ENCODE measurements around the gene SMIM44.

Gene SMIM44

DNA sequence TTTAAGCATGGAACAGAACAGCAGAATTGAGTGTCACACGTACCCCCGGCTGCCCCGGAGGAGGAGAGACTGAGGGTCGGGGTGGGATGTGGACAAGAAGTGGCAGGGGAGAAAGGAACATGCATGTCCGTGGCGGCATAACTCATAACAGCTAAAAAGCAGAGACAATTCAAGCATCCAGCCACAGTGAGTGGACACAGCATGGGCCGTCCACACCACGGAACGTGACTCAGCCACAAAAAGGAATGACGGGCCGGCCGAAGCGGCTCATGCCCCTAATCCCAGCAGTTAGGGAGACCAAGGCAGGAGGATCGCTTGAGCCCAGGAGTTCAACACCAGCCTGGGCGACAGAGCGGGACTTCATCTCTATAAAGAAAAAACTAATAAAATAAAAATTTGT lies 9.7 kb upstream of the SMIM44 start:
- TF ChIP-seq, protein P1, sequence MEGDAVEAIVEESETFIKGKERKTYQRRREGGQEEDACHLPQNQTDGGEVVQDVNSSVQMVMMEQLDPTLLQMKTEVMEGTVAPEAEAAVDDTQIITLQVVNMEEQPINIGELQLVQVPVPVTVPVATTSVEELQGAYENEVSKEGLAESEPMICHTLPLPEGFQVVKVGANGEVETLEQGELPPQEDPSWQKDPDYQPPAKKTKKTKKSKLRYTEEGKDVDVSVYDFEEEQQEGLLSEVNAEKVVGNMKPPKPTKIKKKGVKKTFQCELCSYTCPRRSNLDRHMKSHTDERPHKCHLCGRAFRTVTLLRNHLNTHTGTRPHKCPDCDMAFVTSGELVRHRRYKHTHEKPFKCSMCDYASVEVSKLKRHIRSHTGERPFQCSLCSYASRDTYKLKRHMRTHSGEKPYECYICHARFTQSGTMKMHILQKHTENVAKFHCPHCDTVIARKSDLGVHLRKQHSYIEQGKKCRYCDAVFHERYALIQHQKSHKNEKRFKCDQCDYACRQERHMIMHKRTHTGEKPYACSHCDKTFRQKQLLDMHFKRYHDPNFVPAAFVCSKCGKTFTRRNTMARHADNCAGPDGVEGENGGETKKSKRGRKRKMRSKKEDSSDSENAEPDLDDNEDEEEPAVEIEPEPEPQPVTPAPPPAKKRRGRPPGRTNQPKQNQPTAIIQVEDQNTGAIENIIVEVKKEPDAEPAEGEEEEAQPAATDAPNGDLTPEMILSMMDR (IDR thresholded peaks at IDR 0.05; ENCODE audit: insufficient read depth, low read depth, low read length, missing control alignments): no peak
- DNase-seq (ENCODE audit: low read depth): no peak
- H3K4me3 ChIP-seq (ENCODE audit: low read depth, low read length): no peak overlapping the region

DNA sequence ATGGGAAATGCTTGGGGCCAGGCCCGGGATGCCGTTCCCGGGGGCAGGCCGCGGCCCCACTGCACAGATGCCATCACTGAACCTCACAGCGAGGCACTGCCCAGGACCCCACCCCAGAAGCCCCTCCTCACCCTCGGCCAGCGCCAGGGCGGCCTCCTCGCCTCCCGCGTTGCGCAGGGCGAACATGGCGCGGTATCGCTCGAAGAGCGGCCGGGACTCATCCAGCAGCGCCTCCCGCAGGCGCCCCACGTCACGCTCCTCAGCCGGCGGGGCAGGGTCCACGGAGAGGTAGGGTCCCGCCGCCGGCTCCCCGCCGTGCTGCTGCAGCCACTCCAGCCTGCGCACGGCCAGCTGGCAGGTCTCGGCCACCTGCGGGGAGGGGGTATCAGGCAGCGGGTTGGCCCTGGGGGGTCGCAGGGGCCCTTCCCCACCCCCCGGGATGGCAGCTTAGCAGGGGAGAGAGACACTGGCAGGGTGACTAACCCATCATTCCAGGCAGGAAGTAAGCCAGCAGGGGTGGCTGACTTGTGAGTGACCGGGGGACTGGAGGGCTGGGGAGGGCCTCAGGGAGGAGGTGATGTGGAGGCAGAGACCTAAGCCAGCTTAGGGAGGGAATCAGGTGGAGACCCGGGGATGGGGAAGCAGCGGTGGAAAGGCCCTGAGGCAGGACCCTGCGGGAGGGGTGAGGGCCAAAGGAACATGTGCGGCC lies 9.0 kb upstream of the SMIM44 start:
- H3K4me3 ChIP-seq (ENCODE audit: low read depth, low read length): no peak overlapping the region
- TF ChIP-seq, protein P1 (IDR thresholded peaks at IDR 0.05; ENCODE audit: insufficient read depth, low read depth, low read length, missing control alignments): no peak
- no peak for DNase-seq (ENCODE audit: low read depth)

DNA sequence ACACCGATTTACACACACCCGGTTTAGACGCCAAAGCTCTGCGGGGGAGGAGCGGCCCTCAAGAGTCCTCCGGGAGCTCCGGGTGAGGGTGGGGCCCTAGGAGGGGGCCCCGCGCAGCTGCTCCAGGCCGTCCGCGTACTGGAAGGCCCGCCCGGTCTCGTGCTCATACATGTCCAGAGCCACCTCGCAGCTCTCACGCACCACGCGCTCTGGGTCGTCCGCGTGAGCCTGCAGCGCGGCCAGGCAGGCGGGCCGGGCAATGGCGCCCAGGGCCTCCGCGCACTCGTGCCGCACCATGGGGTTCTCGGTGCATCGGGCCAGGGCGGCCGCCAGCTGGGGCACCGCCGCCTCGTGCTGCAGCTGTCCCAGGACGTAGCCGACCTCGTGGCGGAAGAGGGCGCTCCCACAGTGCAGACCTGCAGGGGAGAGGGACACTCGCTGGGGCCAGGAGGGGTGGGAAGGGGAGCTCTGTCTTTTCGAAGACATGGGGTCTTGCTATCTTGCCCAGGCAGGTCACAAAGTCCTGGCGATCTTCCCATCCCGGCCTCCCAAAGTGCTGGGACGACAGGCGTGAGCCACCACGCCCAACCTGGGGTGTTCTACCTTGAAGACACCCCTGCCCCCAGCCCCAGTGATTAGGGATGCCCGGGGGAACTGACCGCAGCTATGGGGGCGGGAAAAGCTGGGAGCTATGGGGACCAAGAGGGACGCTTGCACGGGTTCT lies 8.3 kb upstream of the SMIM44 start:
- TF ChIP-seq, protein P1 (IDR thresholded peaks at IDR 0.05; ENCODE audit: insufficient read depth, low read depth, low read length, missing control alignments): no peak
- no peak for DNase-seq (ENCODE audit: low read depth)
- no peak overlapping the region for H3K4me3 ChIP-seq (ENCODE audit: low read depth, low read length)

DNA sequence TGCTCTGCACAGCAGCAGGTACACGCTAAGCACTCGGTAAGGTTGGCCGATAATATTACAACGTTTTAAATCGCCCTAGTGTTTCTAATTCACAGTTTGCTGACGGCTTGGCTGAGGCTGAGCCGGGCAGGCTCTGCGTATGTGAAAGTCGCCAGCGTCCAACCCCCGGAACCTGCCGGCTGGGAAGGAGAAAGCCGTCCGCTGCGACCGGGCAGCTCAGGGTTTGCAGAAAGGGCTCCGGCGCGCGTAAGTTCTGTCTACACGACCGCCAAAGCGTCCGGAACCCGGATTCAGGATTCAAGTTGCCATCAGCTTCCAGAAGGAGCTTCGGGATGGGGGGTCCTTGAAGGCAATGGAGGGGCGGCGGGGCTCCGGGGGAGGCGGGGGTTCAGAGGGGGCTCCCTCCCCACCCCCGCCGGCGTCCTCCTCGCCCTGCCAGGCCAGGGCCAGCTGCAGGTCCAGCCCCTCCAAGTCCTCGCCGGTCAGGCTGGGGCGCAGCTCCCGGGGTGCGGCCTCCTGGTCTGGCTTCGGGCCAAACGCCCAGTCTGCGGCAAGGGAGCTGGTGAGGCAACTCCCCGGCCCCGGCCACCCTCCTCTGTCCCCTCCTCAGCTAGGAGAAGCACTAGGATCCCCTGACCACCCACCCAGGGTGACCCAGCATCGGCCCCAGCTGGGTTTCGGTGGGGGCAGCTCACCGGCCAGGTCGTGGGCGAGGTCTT lies 575 bp downstream of the SMIM44 start:
- TF ChIP-seq, protein P1 (IDR thresholded peaks at IDR 0.05; ENCODE audit: insufficient read depth, low read depth, low read length, missing control alignments): no peak
- no peak overlapping the region for H3K4me3 ChIP-seq (ENCODE audit: low read depth, low read length)
- DNase-seq (ENCODE audit: low read depth): no peak

DNA sequence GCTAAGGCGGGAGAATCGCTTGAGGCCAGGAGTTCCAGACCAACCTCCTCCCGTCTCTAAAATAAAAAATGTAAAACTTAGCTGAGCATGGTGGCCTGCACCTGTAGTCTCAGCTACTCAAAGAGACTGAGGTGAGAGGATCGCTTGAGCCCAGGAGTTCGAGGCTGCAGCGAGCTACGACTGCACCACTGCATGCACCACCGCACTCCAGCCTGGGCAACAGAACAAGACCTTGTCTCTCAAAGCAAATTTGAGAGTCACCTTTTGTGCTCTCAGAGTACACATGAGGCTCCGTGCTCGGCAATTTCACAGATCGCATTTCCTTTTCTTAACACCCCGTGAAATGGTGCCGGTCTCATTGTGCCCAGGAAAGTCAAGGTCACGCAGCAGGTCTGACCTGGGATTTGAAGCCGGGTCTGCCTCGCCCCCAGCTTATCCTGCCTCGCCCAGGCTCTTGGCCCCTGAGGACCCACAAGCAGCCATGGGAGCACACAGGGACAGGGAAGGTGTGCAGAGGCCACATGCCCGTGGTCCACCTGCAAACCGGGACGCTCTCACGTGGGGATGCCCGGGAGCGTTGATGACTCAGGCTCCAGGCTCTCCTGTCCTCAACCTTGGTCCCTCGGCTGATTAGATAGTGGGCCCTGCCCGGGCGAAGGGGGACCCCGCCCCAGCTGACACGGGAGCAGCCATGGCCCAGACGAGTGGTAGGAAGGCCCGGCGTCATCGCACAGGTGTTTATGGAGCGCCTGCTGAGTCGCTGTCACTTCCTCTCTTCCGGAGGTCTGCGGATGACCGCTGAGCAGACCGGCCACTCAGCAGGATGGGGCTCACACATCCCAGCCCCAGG lies 1.8 kb downstream of the SMIM44 start:
- H3K4me3 ChIP-seq (ENCODE audit: low read depth, low read length): no peak overlapping the region
- TF ChIP-seq, protein P1 (IDR thresholded peaks at IDR 0.05; ENCODE audit: insufficient read depth, low read depth, low read length, missing control alignments): no peak
- no peak for DNase-seq (ENCODE audit: low read depth)

DNA sequence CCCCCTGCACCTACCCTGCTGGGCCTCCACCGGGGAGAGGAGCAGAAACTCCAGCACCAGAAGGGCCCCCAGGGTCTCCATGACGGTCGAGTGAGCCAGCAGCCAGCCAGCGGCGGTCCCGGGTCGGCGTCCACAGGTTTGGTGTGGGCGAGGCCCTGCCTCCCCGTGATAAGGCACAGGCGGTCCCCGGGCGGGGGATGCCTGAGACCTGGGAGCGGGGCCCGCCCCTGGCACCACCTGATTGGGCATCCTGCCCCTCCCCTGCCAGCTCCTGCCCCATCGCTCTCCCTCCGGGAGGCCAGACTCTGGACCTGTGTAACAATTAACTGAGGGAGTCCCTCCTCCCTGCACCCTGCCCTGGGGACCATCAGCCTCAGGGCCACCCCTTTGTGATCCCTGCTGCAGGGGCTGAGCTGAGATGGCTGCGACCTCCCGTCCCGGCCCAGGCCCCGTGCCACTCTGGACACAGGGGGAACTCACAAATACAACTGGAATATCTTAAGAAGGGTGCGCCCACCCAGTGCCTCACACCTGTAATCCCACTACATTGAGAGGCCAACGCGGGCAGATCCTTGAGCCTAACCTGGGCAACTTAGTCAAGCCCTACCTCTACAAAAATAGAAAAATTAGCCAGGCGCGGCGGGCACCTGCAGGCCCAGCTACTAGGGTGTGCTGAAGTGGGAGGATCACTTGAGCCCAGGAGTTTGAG lies 2.7 kb downstream of the SMIM44 start, which contains the start of gene SMIM24:
SMIM24 (minus strand) TSS at position 143 of the 709 bp plus-strand sequence; CDS start at position 81, 62 bp downstream.
- TF ChIP-seq, protein P1 (IDR thresholded peaks at IDR 0.05; ENCODE audit: insufficient read depth, low read depth, low read length, missing control alignments): no peak
- no peak for DNase-seq (ENCODE audit: low read depth)
- no peak within 1 kb of the TSS for H3K4me3 ChIP-seq (ENCODE audit: low read depth, low read length)
